Kidney epithelial cell (primary cell): ENCODE data around the gene SIRPB1. TPM values are rescaled to one million over a fixed set of nuclear protein-coding genes. Genes with fewer than 3 reads are reported as not detected.

Experiments
- DNase-seq: peaks from one replicate; pipeline ENCODE4 v3.0.0-alpha.2; 2010; ENCODE audit warnings: low read depth
- H3K27me3 ChIP-seq: 2 replicates; pipeline ENCODE4 v1.6.0; 2011; ENCODE audit warnings: low read length; ENCODE audit not compliant: control insufficient read depth, insufficient read depth
- H3K36me3 ChIP-seq: 2 replicates; pipeline ENCODE4 v1.5.1; 2011; ENCODE audit warnings: low read length; ENCODE audit not compliant: control insufficient read depth, insufficient read depth
- H3K4me3 ChIP-seq: 2 replicates; pipeline ENCODE4 v1.5.1; 2011; ENCODE audit warnings: low read depth, mild to moderate bottlenecking, control low read depth, low read length
- CTCF ChIP-seq: IDR thresholded peaks from 2 replicates; pipeline ENCODE4 v1.5.1; 2011; ENCODE audit warnings: mild to moderate bottlenecking, moderate library complexity, low read length, control low read depth, inconsistent platforms; ENCODE audit not compliant: insufficient read depth, poor library complexity, severe bottlenecking
- total RNA-seq: library from RNA; depleted of rRNA; stranded (reverse); fragments of >200 nt; gene quantifications from 2 replicates; pipeline ENCODE4 v1.2.3, GENCODE V29; 2015

SIRPB1 gene
- 1.4 and 5.5 TPM in 2 replicates for total RNA-seq

GRCh38 chr20:1619861-1620444 lies at the start of gene SIRPB1:
TSS of gene SIRPB1 (minus strand) at chr20:1620009. CDS start at chr20:1619944, 65 bp downstream.
- no peak within 1 kb of the TSS for H3K4me3 ChIP-seq
- no peak for TF ChIP-seq CTCF
- no peaks in the 10 kb centered on the region for H3K36me3 ChIP-seq
- DNase-seq: no peak
- no peaks in the 10 kb centered on the region for H3K27me3 ChIP-seq

GRCh38 chr20:1669304-1669703 lies 49.5 kb upstream of the SIRPB1 start:
- no peak overlapping the region for H3K4me3 ChIP-seq
- no peaks in the 10 kb centered on the region for H3K27me3 ChIP-seq
- H3K36me3 ChIP-seq: no peaks in the 10 kb centered on the region
- DNase-seq: no peak
- no peak for TF ChIP-seq CTCF

- DNase-seq: no peak
- no peaks in the 10 kb centered on the region for H3K27me3 ChIP-seq
- TF ChIP-seq CTCF: no peak
- H3K36me3 ChIP-seq: no peaks in the 10 kb centered on the region
- H3K4me3 ChIP-seq: no peak overlapping the region
Measured at GRCh38 chr20:1667502-1668085, 47.8 kb upstream of the SIRPB1 start.

GRCh38 chr20:1666802-1667201 lies 47.0 kb upstream of the SIRPB1 start:
- DNase-seq: no peak
- no peaks in the 10 kb centered on the region for H3K27me3 ChIP-seq
- H3K36me3 ChIP-seq: no peaks in the 10 kb centered on the region
- H3K4me3 ChIP-seq: no peak overlapping the region
- TF ChIP-seq CTCF: no peak

- Histone ChIP-seq H3K4me3 (no peak overlapping the region), H3K27me3 (no peaks in the 10 kb centered on the region), H3K36me3 (no peaks in the 10 kb centered on the region)
- no peak for DNase-seq
- TF ChIP-seq CTCF: no peak
Measured at GRCh38 chr20:1665345-1665744, 45.5 kb upstream of the SIRPB1 start.

GRCh38 chr20:1664911-1665310 lies 45.1 kb upstream of the SIRPB1 start:
- no peak for DNase-seq
- Histone ChIP-seq H3K36me3 (no peaks in the 10 kb centered on the region), H3K4me3 (no peak overlapping the region), H3K27me3 (no peaks in the 10 kb centered on the region)
- no peak for TF ChIP-seq CTCF
